PFSK-1 (cell line): Measurements from ENCODE around the gene UBE2H.

Experiments used
- FOXP2 ChIP-seq: optimal IDR thresholded peaks from 2 replicates; pipeline ENCODE3; 2011; ENCODE audit warnings: borderline replicate concordance, control low read depth, inconsistent platforms; ENCODE audit not compliant: insufficient read depth; ENCODE audit errors: extremely low read length, extremely low read depth
- POLR2AphosphoS5 ChIP-seq: IDR thresholded peaks from 2 replicates; pipeline ENCODE4 v1.6.1; 2012; ENCODE audit warnings: low read depth, mild to moderate bottlenecking, control low read depth, low read length, moderate library complexity
- SIN3A ChIP-seq: IDR thresholded peaks from 2 replicates; pipeline ENCODE4 v1.6.1; 2012; ENCODE audit warnings: mild to moderate bottlenecking, low read length, moderate library complexity, borderline replicate concordance; ENCODE audit not compliant: insufficient read depth
- TAF1 ChIP-seq: IDR thresholded peaks from 2 replicates; pipeline ENCODE4 v1.6.1; 2012; ENCODE audit warnings: low read length, control low read depth, borderline replicate concordance; ENCODE audit not compliant: insufficient read depth
- TF ChIP-seq, protein P1 (sequence below), 2 experiments: IDR thresholded peaks; 2 replicates each; pipeline versions ENCODE4 v1.6.1 to v1.8.0; 2011 to 2012; ENCODE audit warnings: low read depth in 2 of 2, low read length in 2 of 2, control low read depth in 1 of 2, inconsistent platforms in 1 of 2, mild to moderate bottlenecking in 1 of 2, moderate library complexity in 1 of 2; ENCODE audit not compliant: insufficient read depth in 1 of 2

The UBE2H gene

DNA sequence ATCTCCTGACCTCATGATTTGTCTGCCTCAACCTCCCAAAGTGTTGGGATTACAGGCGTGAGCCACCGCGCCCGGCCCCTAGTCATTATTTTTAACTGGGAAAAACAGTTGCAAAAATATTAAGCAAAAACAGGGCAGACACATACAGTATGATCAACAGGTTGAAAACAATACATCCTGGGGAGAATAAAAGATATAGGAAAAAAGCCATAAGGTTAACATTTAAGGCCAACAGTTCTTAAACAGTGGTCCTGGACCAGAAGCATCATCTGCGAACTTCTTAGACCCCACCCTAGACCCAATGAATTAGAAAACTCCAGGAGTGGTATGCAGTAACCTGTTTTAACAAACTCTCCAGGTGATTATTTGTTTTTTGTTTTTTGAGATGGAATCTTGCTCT, 6.5 kb downstream of the UBE2H start:
- TF ChIP-seq, protein P1, sequence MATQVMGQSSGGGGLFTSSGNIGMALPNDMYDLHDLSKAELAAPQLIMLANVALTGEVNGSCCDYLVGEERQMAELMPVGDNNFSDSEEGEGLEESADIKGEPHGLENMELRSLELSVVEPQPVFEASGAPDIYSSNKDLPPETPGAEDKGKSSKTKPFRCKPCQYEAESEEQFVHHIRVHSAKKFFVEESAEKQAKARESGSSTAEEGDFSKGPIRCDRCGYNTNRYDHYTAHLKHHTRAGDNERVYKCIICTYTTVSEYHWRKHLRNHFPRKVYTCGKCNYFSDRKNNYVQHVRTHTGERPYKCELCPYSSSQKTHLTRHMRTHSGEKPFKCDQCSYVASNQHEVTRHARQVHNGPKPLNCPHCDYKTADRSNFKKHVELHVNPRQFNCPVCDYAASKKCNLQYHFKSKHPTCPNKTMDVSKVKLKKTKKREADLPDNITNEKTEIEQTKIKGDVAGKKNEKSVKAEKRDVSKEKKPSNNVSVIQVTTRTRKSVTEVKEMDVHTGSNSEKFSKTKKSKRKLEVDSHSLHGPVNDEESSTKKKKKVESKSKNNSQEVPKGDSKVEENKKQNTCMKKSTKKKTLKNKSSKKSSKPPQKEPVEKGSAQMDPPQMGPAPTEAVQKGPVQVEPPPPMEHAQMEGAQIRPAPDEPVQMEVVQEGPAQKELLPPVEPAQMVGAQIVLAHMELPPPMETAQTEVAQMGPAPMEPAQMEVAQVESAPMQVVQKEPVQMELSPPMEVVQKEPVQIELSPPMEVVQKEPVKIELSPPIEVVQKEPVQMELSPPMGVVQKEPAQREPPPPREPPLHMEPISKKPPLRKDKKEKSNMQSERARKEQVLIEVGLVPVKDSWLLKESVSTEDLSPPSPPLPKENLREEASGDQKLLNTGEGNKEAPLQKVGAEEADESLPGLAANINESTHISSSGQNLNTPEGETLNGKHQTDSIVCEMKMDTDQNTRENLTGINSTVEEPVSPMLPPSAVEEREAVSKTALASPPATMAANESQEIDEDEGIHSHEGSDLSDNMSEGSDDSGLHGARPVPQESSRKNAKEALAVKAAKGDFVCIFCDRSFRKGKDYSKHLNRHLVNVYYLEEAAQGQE (IDR thresholded peaks at IDR 0.05; ENCODE audit: insufficient read depth in 1 of 2, low read depth in 2 of 2, low read length in 2 of 2): no peak
- TF ChIP-seq POLR2AphosphoS5: no peak
- no peak for TF ChIP-seq FOXP2
- TF ChIP-seq TAF1: no peak
- no peak for TF ChIP-seq SIN3A

DNA sequence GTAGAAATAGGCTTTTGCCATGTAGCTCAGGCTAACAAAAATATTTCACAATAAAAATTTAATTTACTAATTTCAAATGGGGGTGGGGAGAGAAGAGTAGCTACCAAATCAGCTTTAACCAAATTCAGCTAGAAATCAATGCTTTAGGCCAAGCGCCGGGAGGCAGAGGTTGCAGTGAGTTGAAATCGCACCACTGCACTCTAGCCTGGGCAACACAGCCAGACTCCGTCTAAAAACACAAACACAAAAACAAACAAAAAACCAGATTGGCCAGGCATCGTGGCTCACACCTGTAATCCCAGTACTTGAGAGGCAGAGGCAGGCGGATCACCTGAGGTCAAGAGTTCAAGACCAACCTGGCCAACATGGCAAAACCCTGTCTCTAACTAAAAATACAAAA, 9.4 kb downstream of the UBE2H start:
- TF ChIP-seq TAF1 (no peak), SIN3A (no peak), POLR2AphosphoS5 (no peak)

DNA sequence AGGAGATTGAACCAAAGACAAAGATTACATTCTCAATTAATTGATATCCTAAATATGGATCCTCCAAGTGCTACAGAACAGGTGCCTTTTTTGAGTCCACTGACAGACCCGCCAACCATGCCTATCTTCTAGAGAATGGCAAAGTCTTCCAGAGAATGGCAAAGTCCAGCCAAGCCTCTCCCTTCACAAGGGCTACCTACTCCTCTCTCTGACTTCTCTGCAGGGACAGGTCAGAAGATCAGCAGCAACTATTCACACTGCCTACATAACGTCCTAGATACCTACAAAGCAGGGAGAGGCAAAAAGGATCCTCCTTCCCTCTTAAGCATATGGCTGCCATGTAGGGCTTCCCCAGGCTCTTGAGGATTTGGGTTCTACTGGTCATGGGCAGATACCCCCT, 12.4 kb downstream of the UBE2H start:
- no peak for TF ChIP-seq SIN3A
- TF ChIP-seq, protein P1 (IDR thresholded peaks at IDR 0.05; ENCODE audit: insufficient read depth in 1 of 2, low read depth in 2 of 2, low read length in 2 of 2): no peak
- no peak for TF ChIP-seq TAF1
- no peak for TF ChIP-seq FOXP2
- no peak for TF ChIP-seq POLR2AphosphoS5

DNA sequence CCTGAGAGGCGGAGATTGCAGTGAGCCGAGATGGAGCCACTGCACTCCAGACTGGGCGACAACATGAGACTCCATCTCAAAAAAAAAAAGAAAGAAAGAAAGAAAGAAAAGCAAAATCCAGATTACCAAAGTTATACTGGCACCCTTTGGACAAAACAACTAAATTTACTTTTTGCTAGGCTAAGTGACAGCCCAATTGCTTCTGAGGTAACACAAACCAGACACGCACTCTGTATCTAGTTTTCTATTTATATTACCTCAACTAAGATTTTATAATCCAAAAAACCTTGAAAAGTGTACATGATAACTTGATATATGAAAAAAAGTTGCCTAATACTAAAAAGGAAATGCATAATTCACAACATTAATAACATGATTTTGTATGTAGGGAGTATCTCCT, 12.9 kb downstream of the UBE2H start:
- TF ChIP-seq SIN3A (no peak), FOXP2 (no peak), POLR2AphosphoS5 (no peak), TAF1 (no peak)
- TF ChIP-seq, protein P1 (IDR thresholded peaks at IDR 0.05; ENCODE audit: insufficient read depth in 1 of 2, low read depth in 2 of 2, low read length in 2 of 2): no peak

DNA sequence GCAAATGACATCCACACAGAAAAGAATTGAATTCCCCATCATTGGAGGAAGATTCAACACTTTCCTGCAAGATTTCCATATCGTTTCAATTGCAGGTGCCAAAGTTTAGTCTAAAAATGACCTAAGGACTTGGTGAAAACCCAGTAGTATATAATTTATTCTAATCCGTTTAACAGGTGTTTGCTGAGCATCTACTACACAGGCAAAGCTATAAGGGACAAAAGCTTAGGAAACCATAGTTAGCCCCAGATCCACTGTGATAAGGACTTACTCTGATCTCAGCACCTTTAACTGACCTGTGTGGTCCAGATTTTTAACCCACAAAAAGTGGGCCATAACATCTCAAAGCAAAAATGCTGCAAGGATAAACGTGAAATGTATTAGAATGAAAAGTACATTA, 19.1 kb downstream of the UBE2H start:
- TF ChIP-seq, protein P1 (IDR thresholded peaks at IDR 0.05; ENCODE audit: insufficient read depth in 1 of 2, low read depth in 2 of 2, low read length in 2 of 2): no peak
- TF ChIP-seq FOXP2: no peak

DNA sequence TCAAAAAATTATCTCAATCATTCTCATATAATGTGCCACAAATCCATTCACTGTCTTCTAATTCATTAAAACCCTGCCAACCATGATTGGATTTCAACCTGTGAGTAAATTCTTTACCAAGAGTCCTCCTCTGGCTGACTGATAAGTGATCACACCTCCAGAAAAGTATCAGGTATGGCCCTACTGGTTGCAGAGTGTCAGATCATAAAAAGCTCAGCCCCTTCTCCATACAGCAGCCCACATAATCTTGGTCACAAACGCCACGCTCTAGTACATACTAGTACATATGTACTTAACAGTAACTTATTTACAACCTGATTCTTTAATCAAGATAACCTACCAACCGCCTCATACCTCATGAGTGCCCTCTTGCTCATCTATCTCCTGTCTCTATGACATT, 26.1 kb downstream of the UBE2H start:
- TF ChIP-seq POLR2AphosphoS5: no peak
- no peak for TF ChIP-seq SIN3A
- TF ChIP-seq, protein P1 (IDR thresholded peaks at IDR 0.05; ENCODE audit: insufficient read depth in 1 of 2, low read depth in 2 of 2, low read length in 2 of 2): no peak
